ENCODE results near the gene NR2F2.

DNA sequence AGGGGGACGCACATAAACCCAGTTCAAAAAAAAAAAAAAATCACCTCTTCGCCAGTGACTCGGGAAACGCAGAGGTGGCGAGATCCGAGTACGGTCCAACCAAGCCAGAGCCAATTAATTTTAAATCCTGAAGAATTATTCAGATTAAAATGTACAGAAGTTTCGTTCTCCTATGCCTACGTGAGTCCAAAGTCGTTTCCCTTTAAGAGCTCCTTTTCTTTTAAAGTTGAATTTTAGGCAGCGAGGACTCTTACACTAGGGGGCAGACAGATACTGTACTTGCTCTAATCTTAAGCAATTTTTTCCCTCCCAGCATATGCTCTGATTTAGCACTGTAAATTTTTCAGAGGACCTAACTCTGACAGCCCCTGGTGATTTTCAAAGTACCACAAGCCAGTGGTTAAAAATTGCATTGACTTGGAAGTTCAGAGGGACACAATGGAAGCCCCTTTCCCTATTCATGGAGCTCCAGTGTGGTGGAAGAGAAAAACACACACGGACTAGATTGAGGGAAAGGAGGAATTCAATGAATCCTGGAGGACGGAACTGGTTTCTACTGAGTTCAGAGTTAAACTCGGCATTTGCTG is 3.3 kb upstream of the NR2F2 start:
- no peak for TF ChIP-seq EZH2 (optimal IDR thresholded peaks at IDR 0.05; ENCODE audit: low read depth, low read length)
- no peak for TF ChIP-seq EZH2phosphoT487 (IDR thresholded peaks at IDR 0.05; ENCODE audit: low read length)
- TF ChIP-seq, protein P1, sequence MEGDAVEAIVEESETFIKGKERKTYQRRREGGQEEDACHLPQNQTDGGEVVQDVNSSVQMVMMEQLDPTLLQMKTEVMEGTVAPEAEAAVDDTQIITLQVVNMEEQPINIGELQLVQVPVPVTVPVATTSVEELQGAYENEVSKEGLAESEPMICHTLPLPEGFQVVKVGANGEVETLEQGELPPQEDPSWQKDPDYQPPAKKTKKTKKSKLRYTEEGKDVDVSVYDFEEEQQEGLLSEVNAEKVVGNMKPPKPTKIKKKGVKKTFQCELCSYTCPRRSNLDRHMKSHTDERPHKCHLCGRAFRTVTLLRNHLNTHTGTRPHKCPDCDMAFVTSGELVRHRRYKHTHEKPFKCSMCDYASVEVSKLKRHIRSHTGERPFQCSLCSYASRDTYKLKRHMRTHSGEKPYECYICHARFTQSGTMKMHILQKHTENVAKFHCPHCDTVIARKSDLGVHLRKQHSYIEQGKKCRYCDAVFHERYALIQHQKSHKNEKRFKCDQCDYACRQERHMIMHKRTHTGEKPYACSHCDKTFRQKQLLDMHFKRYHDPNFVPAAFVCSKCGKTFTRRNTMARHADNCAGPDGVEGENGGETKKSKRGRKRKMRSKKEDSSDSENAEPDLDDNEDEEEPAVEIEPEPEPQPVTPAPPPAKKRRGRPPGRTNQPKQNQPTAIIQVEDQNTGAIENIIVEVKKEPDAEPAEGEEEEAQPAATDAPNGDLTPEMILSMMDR (IDR thresholded peaks at IDR 0.05; ENCODE audit: low read length) = peak; percentile 66

All from MM.1S (cell line).